HepG2 (cell line): ENCODE measurements around the gene MDP1. TPM values are rescaled to one million over a fixed set of nuclear protein-coding genes. Genes with fewer than 3 reads are reported as not detected.
A peak's percentile ranks its signal among the peaks of the same experiment; 100 is the strongest.

Source experiments
- CBX1 ChIP-seq: IDR thresholded peaks from one replicate; pipeline ENCODE4 v1.6.1; 2016; ENCODE audit warnings: antibody characterized with exemption, low read depth
- CHCHD3 ChIP-seq: sonication (generic); formaldehyde crosslinking; IDR thresholded peaks from 2 replicates; pipeline ENCODE4 v1.8.0; 2022; ENCODE audit warnings: mild to moderate bottlenecking, missing genetic modification reagents, moderate library complexity
- GABPA ChIP-seq, 2 experiments: IDR thresholded peaks; 2 replicates each; pipeline ENCODE4 v1.6.1; 2011 to 2016; ENCODE audit warnings: low read depth in 2 of 2, low read length in 1 of 2, missing biosample characterization in 1 of 2, missing genetic modification characterization in 1 of 2
- KDM5A ChIP-seq: fragments of 200-600 bp; sonication (generic); IDR thresholded peaks from 2 replicates; pipeline ENCODE4 v1.7.0; 2018; ENCODE audit warnings: antibody characterized with exemption, mild to moderate bottlenecking, low read length, borderline replicate concordance
- LCORL ChIP-seq, 2 experiments: fragments of 450-650 bp in 1 of 2; sonication (generic) in 1 of 2; formaldehyde crosslinking in 1 of 2; IDR thresholded peaks; 2 replicates each; pipeline versions ENCODE4 v1.5.0 to v1.6.1; 2017 to 2020; ENCODE audit warnings: antibody characterized with exemption in 1 of 2, missing genetic modification reagents in 1 of 2
- MTF2 ChIP-seq: sonication (generic); formaldehyde crosslinking; IDR thresholded peaks from 2 replicates; pipeline ENCODE4 v1.5.0; 2020; ENCODE audit warnings: missing genetic modification reagents, borderline replicate concordance
- SIN3A ChIP-seq: IDR thresholded peaks from 2 replicates; pipeline ENCODE4 v1.6.1; 2011; ENCODE audit warnings: low read depth, mild to moderate bottlenecking, control low read depth, low read length, borderline replicate concordance
- SRY ChIP-seq: sonication (generic); formaldehyde crosslinking; IDR thresholded peaks from 2 replicates; pipeline ENCODE4 v1.8.0; 2022; ENCODE audit warnings: mild to moderate bottlenecking, missing genetic modification reagents
- U2AF2 ChIP-seq: fragments of 200-400 bp; formaldehyde crosslinking; IDR thresholded peaks from 2 replicates; pipeline ENCODE4 v1.6.1; 2017; ENCODE audit warnings: low read depth, mild to moderate bottlenecking, low read length
- ZNF160 ChIP-seq: sonication (generic); formaldehyde crosslinking; IDR thresholded peaks from 2 replicates; pipeline ENCODE4 v1.8.0; 2022; ENCODE audit warnings: mild to moderate bottlenecking, inconsistent platforms, missing genetic modification reagents
- ZNF20 ChIP-seq: sonication (generic); formaldehyde crosslinking; IDR thresholded peaks from 2 replicates; pipeline ENCODE4 v1.4.0; 2020; ENCODE audit warnings: mild to moderate bottlenecking, moderate library complexity, missing genetic modification reagents
- ZNF3 ChIP-seq: IDR thresholded peaks from 2 replicates; pipeline ENCODE4 v1.7.0; 2017; ENCODE audit warnings: inconsistent platforms
- ZNF350 ChIP-seq: sonication (generic); formaldehyde crosslinking; IDR thresholded peaks from 2 replicates; pipeline ENCODE4 v1.4.0; 2020; ENCODE audit warnings: mild to moderate bottlenecking, low read depth, missing genetic modification reagents, borderline replicate concordance
- ZNF414 ChIP-seq: sonication (generic); formaldehyde crosslinking; IDR thresholded peaks from 2 replicates; pipeline ENCODE4 v1.5.0; 2020; ENCODE audit warnings: missing genetic modification reagents
- ZNF589 ChIP-seq: sonication (generic); formaldehyde crosslinking; conservative IDR thresholded peaks from 2 replicates; pipeline ENCODE4 v1.8.0; 2022; ENCODE audit warnings: mild to moderate bottlenecking, moderate library complexity, missing genetic modification reagents
- ZNF737 ChIP-seq: sonication (generic); formaldehyde crosslinking; IDR thresholded peaks from 2 replicates; pipeline ENCODE4 v1.5.0; 2020; ENCODE audit warnings: missing genetic modification reagents, mild to moderate bottlenecking, borderline replicate concordance
- ZSCAN9 ChIP-seq: IDR thresholded peaks from 2 replicates; pipeline ENCODE4 v1.6.1; 2016; ENCODE audit warnings: borderline replicate concordance
- polyA plus RNA-seq, 8 experiments: library from polyadenylated mRNA; depleted of rRNA in 3 of 8; stranded (reverse) in 7 of 8; unstranded in 1 of 8; fragments of >200 nt; fragmentation: Illumina TruSeq in 4 of 8; extraction: Trizol in 4 of 8; gene quantifications; 2 replicates each; pipeline versions ENCODE4 v1.2.1 to v1.2.3, GENCODE V29; 2011 to 2016; ENCODE audit warnings: low read depth in 4 of 8, missing spikeins in 1 of 8, mixed read lengths in 1 of 8; ENCODE audit not compliant: insufficient read depth in 1 of 8
- total RNA-seq, 5 experiments: library from RNA; depleted of rRNA; stranded (reverse); fragments of >200 nt; fragmentation: Illumina TruSeq; extraction: Trizol; gene quantifications; 2 replicates each; pipeline ENCODE4 v1.2.3, GENCODE V29; 2016; ENCODE audit warnings: low read depth in 1 of 5
- TF ChIP-seq, protein P1 (sequence below): sonication (generic); formaldehyde crosslinking; IDR thresholded peaks from 2 replicates; pipeline ENCODE4 v1.4.0; 2020; ENCODE audit warnings: missing genetic modification reagents, borderline replicate concordance
- TF ChIP-seq, protein P2 (sequence below), 2 experiments: IDR thresholded peaks; 2 replicates each; pipeline ENCODE4 v1.6.1; 2011 to 2012; ENCODE audit warnings: low read length in 2 of 2, borderline replicate concordance in 1 of 2, low read depth in 1 of 2, mild to moderate bottlenecking in 1 of 2, moderate library complexity in 1 of 2

MDP1 gene
- total and polyA plus RNA-seq, 2 of the 13 experiments (the other 11 are each of a cell fraction or from before 2014, with no cell fraction given): 44.1 to 48.7 TPM

GRCh38 chr14:24232645-24233537 lies 17.0 kb upstream of the MDP1 start, which contains the start of gene GMPR2 (continued):
- TF ChIP-seq, protein P1, sequence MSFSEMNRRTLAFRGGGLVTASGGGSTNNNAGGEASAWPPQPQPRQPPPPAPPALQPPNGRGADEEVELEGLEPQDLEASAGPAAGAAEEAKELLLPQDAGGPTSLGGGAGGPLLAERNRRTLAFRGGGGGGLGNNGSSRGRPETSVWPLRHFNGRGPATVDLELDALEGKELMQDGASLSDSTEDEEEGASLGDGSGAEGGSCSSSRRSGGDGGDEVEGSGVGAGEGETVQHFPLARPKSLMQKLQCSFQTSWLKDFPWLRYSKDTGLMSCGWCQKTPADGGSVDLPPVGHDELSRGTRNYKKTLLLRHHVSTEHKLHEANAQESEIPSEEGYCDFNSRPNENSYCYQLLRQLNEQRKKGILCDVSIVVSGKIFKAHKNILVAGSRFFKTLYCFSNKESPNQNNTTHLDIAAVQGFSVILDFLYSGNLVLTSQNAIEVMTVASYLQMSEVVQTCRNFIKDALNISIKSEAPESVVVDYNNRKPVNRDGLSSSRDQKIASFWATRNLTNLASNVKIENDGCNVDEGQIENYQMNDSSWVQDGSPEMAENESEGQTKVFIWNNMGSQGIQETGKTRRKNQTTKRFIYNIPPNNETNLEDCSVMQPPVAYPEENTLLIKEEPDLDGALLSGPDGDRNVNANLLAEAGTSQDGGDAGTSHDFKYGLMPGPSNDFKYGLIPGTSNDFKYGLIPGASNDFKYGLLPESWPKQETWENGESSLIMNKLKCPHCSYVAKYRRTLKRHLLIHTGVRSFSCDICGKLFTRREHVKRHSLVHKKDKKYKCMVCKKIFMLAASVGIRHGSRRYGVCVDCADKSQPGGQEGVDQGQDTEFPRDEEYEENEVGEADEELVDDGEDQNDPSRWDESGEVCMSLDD: peak; percentile 42; the same call in 1 of the 2 replicates
- TF ChIP-seq U2AF2 (no peak), CBX1 (peak; percentile 16), MTF2 (CRISPR knock-in tag) (peak; percentile 99), ZNF737 (CRISPR knock-in tag) (peak; percentile 7), ZNF589 (CRISPR knock-in tag) (no peak; the same call in none of the 2 replicates), ZSCAN9 (CRISPR knock-in tag) (peak; percentile 81; the same call in 1 of the 2 replicates), SRY (no peak; the same call in 1 of the 2 replicates), SIN3A (no peak), ZNF350 (CRISPR knock-in tag) (peak; percentile 82; the same call in 1 of the 2 replicates), ZNF414 (peak; percentile 99), KDM5A (peak; percentile 94; the same call in 1 of the 2 replicates), LCORL (IDR thresholded peaks at IDR 0.05) (no peak; the same call in 1 of the 2 replicates), LCORL (CRISPR knock-in tag; IDR thresholded peaks at IDR 0.05) (peak; percentile 98), GABPA (IDR thresholded peaks at IDR 0.05; ENCODE audit: low read depth, low read length) (no peak), GABPA (CRISPR knock-in tag; IDR thresholded peaks at IDR 0.05; ENCODE audit: low read depth) (no peak), CHCHD3 (CRISPR knock-in tag) (peak; percentile 89; the same call in 1 of the 2 replicates), ZNF20 (CRISPR knock-in tag) (0 out of 2 replicates have a peak, but pooled peaks have one; percentile 17), ZNF160 (CRISPR knock-in tag) (no peak; the same call in none of the 2 replicates), ZNF3 (CRISPR knock-in tag) (peak; percentile 32; the same call in 1 of the 2 replicates)
- TF ChIP-seq, protein P2, sequence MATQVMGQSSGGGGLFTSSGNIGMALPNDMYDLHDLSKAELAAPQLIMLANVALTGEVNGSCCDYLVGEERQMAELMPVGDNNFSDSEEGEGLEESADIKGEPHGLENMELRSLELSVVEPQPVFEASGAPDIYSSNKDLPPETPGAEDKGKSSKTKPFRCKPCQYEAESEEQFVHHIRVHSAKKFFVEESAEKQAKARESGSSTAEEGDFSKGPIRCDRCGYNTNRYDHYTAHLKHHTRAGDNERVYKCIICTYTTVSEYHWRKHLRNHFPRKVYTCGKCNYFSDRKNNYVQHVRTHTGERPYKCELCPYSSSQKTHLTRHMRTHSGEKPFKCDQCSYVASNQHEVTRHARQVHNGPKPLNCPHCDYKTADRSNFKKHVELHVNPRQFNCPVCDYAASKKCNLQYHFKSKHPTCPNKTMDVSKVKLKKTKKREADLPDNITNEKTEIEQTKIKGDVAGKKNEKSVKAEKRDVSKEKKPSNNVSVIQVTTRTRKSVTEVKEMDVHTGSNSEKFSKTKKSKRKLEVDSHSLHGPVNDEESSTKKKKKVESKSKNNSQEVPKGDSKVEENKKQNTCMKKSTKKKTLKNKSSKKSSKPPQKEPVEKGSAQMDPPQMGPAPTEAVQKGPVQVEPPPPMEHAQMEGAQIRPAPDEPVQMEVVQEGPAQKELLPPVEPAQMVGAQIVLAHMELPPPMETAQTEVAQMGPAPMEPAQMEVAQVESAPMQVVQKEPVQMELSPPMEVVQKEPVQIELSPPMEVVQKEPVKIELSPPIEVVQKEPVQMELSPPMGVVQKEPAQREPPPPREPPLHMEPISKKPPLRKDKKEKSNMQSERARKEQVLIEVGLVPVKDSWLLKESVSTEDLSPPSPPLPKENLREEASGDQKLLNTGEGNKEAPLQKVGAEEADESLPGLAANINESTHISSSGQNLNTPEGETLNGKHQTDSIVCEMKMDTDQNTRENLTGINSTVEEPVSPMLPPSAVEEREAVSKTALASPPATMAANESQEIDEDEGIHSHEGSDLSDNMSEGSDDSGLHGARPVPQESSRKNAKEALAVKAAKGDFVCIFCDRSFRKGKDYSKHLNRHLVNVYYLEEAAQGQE (IDR thresholded peaks at IDR 0.05; ENCODE audit: borderline replicate concordance in 1 of 2, low read depth in 1 of 2, low read length in 2 of 2): no peak
